GM18505 (cell line): ENCODE data around the gene TMCC2.
"Not testable (repeated sequence)": the region's sequence is repeated elsewhere in the genome, so short reads cannot be mapped to it uniquely, and the experiment has no call there.

ENCODE experiments used
- ATAC-seq: cut with Tn5 transposase; IDR thresholded peaks from one replicate; pipeline ENCODE4 v1.9.1; 2021; ENCODE audit not compliant: unreplicated experiment
- POLR2A ChIP-seq: IDR thresholded peaks from 4 replicates; pipeline ENCODE4 v1.6.1; 2011; ENCODE audit warnings: borderline replicate concordance; ENCODE audit not compliant: insufficient read depth, insufficient read length; ENCODE audit errors: extremely low read depth

The TMCC2 gene

GRCh38 chr1:205226868-205227583 lies 720 bp upstream of the TMCC2 start:
- ATAC-seq: no peak
- no peak for TF ChIP-seq POLR2A

GRCh38 chr1:205228093-205228521 lies 361 bp downstream of the TMCC2 start:
- TF ChIP-seq POLR2A: no peak
- ATAC-seq: peak; percentile 26

GRCh38 chr1:205229399-205229871 lies 1.7 kb downstream of the TMCC2 start:
- no peak for ATAC-seq
- TF ChIP-seq POLR2A: no peak

GRCh38 chr1:205229916-205230700 lies 2.4 kb downstream of the TMCC2 start:
- ATAC-seq: no peak
- TF ChIP-seq POLR2A: no peak

GRCh38 chr1:205230982-205231381 lies 3.2 kb downstream of the TMCC2 start:
- no peak for ATAC-seq
- TF ChIP-seq POLR2A: no peak

- TF ChIP-seq POLR2A: no peak
- no peak for ATAC-seq
Measured at GRCh38 chr1:205232127-205232820, 4.5 kb downstream of the TMCC2 start.

GRCh38 chr1:205232945-205233397 lies 5.2 kb downstream of the TMCC2 start:
- no peak for TF ChIP-seq POLR2A
- no peak for ATAC-seq

GRCh38 chr1:205233986-205234385 lies 6.2 kb downstream of the TMCC2 start:
- ATAC-seq: not testable (repeated sequence)

GRCh38 chr1:205235951-205236350 lies 8.2 kb downstream of the TMCC2 start:
- ATAC-seq: no peak
- TF ChIP-seq POLR2A: no peak

- no peak for TF ChIP-seq POLR2A
- ATAC-seq: no peak
Measured at GRCh38 chr1:205236526-205236925, 8.8 kb downstream of the TMCC2 start.

GRCh38 chr1:205236951-205237475 lies 9.3 kb downstream of the TMCC2 start:
- ATAC-seq: no peak
- no peak for TF ChIP-seq POLR2A

GRCh38 chr1:205237526-205238484 lies 10.1 kb downstream of the TMCC2 start:
- TF ChIP-seq POLR2A: no peak
- ATAC-seq: no peak
